Measurements from ENCODE around the gene IGFBP7.

- TF ChIP-seq, protein P1, sequence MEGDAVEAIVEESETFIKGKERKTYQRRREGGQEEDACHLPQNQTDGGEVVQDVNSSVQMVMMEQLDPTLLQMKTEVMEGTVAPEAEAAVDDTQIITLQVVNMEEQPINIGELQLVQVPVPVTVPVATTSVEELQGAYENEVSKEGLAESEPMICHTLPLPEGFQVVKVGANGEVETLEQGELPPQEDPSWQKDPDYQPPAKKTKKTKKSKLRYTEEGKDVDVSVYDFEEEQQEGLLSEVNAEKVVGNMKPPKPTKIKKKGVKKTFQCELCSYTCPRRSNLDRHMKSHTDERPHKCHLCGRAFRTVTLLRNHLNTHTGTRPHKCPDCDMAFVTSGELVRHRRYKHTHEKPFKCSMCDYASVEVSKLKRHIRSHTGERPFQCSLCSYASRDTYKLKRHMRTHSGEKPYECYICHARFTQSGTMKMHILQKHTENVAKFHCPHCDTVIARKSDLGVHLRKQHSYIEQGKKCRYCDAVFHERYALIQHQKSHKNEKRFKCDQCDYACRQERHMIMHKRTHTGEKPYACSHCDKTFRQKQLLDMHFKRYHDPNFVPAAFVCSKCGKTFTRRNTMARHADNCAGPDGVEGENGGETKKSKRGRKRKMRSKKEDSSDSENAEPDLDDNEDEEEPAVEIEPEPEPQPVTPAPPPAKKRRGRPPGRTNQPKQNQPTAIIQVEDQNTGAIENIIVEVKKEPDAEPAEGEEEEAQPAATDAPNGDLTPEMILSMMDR (IDR thresholded peaks at IDR 0.05 in 4 of 5, conservative IDR thresholded peaks at IDR 0.05 in 1 of 5), result no peak
- no peak for TF ChIP-seq POLR2A (IDR thresholded peaks at IDR 0.05)
These were observed 691 bp upstream of the IGFBP7 start for GRCh38 chr4:57110640-57111511.

Measured in gastrocnemius medialis (tissue), 4 donors.